GM10266 (cell line): ENCODE results near the gene TRIM8.

Source experiments
- DNase-seq: peaks from one replicate; pipeline ENCODE4 v3.0.0; 2012; ENCODE audit errors: extremely low spot score
- TF ChIP-seq, protein P1 (sequence below): IDR thresholded peaks from 2 replicates; pipeline ENCODE4 v1.5.1; 2012; ENCODE audit warnings: mild to moderate bottlenecking, low read depth; ENCODE audit not compliant: control insufficient read depth, insufficient read depth; ENCODE audit errors: missing control alignments

Gene TRIM8

DNA sequence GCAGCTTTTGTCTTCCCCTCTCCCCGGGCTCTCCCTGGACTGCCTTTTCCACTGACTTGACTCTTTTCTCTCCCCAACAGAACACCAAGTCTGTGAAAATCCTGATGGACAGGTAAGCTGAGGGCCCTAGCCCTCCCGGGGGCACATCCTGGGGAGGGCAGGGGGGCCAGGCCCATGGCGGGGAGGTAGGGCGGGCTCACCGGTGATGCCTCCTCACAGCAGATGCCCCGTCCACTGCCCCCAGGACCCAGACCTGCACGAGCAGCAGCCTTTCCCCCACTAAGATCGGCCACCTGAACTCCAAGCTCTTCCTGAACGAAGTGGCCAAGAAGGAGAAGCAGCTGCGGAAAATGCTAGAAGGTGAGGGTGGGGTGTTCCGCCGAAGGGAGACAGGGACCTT, 11.7 kb downstream of the TRIM8 start:
- TF ChIP-seq, protein P1, sequence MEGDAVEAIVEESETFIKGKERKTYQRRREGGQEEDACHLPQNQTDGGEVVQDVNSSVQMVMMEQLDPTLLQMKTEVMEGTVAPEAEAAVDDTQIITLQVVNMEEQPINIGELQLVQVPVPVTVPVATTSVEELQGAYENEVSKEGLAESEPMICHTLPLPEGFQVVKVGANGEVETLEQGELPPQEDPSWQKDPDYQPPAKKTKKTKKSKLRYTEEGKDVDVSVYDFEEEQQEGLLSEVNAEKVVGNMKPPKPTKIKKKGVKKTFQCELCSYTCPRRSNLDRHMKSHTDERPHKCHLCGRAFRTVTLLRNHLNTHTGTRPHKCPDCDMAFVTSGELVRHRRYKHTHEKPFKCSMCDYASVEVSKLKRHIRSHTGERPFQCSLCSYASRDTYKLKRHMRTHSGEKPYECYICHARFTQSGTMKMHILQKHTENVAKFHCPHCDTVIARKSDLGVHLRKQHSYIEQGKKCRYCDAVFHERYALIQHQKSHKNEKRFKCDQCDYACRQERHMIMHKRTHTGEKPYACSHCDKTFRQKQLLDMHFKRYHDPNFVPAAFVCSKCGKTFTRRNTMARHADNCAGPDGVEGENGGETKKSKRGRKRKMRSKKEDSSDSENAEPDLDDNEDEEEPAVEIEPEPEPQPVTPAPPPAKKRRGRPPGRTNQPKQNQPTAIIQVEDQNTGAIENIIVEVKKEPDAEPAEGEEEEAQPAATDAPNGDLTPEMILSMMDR: no peak
- DNase-seq: no peak

DNA sequence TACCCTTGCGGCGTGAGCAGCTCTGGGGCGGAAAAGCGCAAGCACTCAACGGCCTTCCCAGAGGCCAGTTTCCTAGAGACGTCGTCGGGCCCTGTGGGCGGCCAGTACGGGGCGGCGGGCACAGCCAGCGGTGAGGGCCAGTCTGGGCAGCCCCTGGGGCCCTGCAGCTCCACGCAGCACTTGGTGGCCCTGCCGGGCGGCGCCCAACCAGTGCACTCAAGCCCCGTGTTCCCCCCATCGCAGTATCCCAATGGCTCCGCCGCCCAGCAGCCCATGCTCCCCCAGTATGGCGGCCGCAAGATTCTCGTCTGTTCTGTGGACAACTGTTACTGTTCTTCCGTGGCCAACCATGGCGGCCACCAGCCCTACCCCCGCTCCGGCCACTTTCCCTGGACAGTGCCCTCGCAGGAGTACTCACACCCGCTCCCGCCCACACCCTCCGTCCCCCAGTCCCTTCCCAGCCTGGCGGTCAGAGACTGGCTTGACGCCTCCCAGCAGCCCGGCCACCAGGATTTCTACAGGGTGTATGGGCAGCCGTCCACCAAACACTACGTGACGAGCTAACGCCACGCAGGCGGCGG, 12.6 kb downstream of the TRIM8 start:
- no peak for DNase-seq
- TF ChIP-seq, protein P1: no peak

DNA sequence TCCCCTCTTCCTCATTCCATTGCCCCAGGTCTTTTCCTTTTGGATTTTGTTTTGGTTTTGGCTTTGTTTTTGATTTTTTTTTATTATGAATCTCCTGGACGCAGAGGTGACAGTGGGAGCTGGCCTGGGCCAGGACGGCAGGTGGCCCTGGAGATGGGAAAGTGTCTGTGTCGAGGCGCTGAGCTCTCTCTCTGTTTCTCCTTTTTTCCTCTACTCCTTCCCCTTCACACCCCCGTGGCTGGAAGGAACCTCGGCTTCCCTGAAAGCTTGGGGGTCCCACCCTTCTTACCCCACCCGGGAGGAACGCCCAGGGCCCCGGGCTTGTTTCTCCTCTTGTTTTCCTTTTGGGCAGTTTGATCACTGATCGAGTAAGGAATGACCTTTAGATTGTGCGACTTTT, 13.2 kb downstream of the TRIM8 start:
- no peak for DNase-seq
- TF ChIP-seq, protein P1: no peak

DNA sequence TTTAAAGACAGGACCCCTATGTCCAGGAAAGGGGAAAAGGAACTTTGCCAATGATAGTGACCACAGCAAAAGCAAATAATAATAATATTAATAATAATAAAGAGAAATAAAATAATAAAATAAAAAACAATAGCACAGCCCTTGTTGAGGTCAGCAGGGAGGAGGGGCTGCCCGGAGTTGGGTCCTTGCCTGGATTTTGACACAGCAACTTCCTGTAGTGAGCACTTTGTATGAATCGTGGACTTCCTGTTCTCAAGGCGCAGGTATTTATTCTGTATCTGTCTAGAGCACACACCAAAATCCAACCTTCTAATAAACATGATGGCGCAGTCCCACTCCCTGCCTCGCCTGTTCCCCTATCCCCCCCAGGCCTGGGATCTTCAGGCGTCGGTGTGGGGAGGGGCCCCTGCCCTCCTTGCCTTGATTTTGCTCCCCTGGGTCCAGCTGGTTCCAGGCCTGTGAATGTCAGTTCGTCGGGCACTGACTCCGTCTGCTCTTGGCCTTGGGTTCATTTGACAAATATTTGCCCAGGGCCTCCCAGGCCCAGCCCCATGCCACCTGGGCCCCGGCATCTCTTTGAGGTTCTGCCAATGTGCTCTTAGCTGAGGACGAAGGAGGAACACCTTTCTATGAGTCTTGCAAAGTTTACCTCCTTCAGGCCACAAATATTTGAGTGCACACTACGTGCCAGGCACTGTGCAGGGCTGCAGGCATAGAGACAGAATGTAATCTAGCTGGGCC, 13.9 kb downstream of the TRIM8 start:
- DNase-seq: no peak
- TF ChIP-seq, protein P1: no peak

DNA sequence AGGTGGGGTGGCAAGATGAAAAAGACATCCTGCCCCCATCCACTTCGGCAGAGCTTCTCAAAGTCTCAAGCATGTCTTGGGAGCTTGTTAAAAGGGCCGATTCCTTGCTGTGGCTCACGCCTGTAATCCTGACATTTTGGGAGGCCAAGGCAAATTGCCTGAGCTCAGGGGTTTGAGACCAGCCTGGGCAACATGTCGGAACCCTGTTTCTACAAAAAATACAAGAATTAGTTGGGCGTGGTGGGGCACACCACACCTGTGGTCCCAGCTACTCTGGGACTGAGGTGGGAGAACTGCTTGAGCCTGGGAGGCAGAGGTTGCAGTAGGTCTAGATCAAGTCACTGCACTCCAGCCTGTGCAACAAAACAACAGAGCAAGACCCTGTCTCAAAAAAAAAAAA, 14.5 kb downstream of the TRIM8 start:
- no peak for DNase-seq

DNA sequence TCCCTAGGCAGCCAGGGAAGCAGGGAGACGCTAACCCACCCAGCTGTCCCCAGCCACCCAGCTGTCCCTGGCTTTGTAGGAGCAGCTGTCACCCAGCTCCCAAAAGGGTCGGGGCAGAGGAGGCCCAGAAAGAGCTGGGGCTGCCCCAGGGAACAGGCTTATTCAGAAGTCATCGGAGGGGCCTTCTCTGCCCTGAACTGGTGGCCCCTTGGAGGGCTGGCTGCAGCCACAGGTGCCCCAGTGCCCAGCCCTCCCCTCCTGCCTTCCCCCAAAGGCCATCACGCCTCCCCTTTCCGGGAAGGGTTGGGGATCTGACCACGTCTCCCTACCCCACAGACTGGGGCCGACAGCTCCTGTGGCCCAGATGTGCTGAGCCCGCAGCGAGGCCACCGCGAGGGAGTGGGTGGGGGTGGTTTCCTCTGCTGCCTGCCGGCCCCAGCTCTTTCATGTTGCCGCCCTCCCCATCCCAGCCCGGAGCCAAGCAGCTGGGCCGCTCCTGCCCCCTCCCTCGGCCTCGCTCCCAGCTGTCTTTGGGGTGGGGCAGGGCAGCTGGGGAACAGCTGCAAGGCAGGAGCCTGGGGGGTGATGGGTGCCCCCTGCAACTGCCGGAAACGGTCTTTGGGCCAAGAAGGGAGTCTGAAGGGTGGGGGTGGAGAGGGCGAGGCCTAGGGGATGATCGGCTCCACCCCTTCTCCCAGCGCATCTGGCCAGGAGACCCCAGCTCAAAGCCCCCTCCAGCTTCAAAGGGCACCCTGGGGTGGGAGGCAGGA, 16.8 kb downstream of the TRIM8 start:
- TF ChIP-seq, protein P1: no peak
- peak; percentile 89 for DNase-seq

More for the DNA sequence above, 14.5 kb downstream of the TRIM8 start:
- TF ChIP-seq, protein P1: no peak
